A673 (cell line): ENCODE data around the gene A2M. TPM values are rescaled to one million over a fixed set of nuclear protein-coding genes. Genes with fewer than 3 reads are reported as not detected.
A peak's percentile ranks its signal among the peaks of the same experiment; 100 is the strongest.

Experiments
- BruUV-seq: library from RNA; stranded (reverse); fragments of 400-500 nt; replicated peaks from 2 replicates; lab custom pipeline; 2021; lab: Mats Ljungman, UMichigan
- CTCF ChIA-PET: fragments of 300-600 bp; sonication (Branson Sonifier 250); formaldehyde crosslinking; loops from one replicate; lab custom pipeline; 2022; ENCODE audit warnings: antibody characterized with exemption; lab: Charles Lee
- POLR2A ChIA-PET: fragments of 300-600 bp; sonication (Branson Sonifier 250); formaldehyde crosslinking; loops from one replicate; lab custom pipeline; 2022; ENCODE audit warnings: antibody characterized with exemption; ENCODE audit not compliant: low non-redundant PET; lab: Charles Lee
- DNase-seq: peaks from one replicate; pipeline ENCODE4 v3.0.0-alpha.2; 2015; ENCODE audit warnings: low spot score
- H3K27ac ChIP-seq: fragments of 200-600 bp; sonication (generic); 2 replicates; pipeline ENCODE4 v1.5.1; 2016; ENCODE audit warnings: mixed run types, low read depth, mild to moderate bottlenecking, mixed read lengths, antibody characterized with exemption, low read length; ENCODE audit not compliant: poor library complexity, severe bottlenecking
- H3K27me3 ChIP-seq: fragments of 200-600 bp; sonication (generic); replicated peaks from 2 replicates; pipeline ENCODE4 v1.6.1; 2017; ENCODE audit warnings: mixed run types, low read depth, mild to moderate bottlenecking, mixed read lengths, antibody characterized with exemption, low read length; ENCODE audit not compliant: insufficient read depth, poor library complexity
- H3K36me3 ChIP-seq: fragments of 200-600 bp; sonication (generic); 2 replicates; pipeline ENCODE4 v1.6.1; 2016; ENCODE audit warnings: mixed run types, mild to moderate bottlenecking, mixed read lengths, antibody characterized with exemption, low read length; ENCODE audit not compliant: insufficient read depth, poor library complexity, severe bottlenecking
- H3K4me1 ChIP-seq: fragments of 200-600 bp; sonication (generic); 2 replicates; pipeline ENCODE4 v1.6.1; 2017; ENCODE audit warnings: mixed run types, mild to moderate bottlenecking, mixed read lengths, antibody characterized with exemption, low read length; ENCODE audit not compliant: insufficient read depth, poor library complexity, severe bottlenecking
- H3K4me3 ChIP-seq: fragments of 200-600 bp; sonication (generic); 2 replicates; pipeline ENCODE4 v1.5.1; 2016; ENCODE audit warnings: low read depth, mixed run types, mild to moderate bottlenecking, mixed read lengths, low read length; ENCODE audit not compliant: poor library complexity, severe bottlenecking
- H3K9me3 ChIP-seq: fragments of 200-600 bp; sonication (generic); 2 replicates; pipeline ENCODE4 v1.6.1; 2016; ENCODE audit warnings: mixed run types, low read depth, mild to moderate bottlenecking, mixed read lengths, antibody characterized with exemption, low read length; ENCODE audit not compliant: poor library complexity, severe bottlenecking
- CTCF ChIP-seq: fragments of 300-800, 200-600 bp; sonication (generic); conservative IDR thresholded peaks from 2 replicates; pipeline ENCODE4 v1.5.1; 2017; ENCODE audit warnings: low read depth, mild to moderate bottlenecking, antibody characterized with exemption, low read length, moderate library complexity, mixed read lengths
- EZH2 ChIP-seq: fragments of 200-600 bp; sonication (generic); IDR thresholded peaks from 2 replicates; pipeline ENCODE4 v1.6.1; 2017; ENCODE audit warnings: borderline replicate concordance, low read depth, mild to moderate bottlenecking, mixed read lengths, antibody characterized with exemption, low read length; ENCODE audit not compliant: poor library complexity, severe bottlenecking
- intact Hi-C: fragments of 100-400 bp; cut with micrococcal nuclease; formaldehyde crosslinking; loops from one replicate; pipeline ENCODE4 v1.10.0; 2022; ENCODE audit not compliant: unreplicated experiment
- total RNA-seq: library from RNA; stranded (reverse); gene quantifications from 2 replicates; pipeline ENCODE4 v1.2.3, GENCODE V29; 2021

The A2M gene
- total RNA-seq, 1 experiment from 2014 or later = 1.3 TPM

DNA sequence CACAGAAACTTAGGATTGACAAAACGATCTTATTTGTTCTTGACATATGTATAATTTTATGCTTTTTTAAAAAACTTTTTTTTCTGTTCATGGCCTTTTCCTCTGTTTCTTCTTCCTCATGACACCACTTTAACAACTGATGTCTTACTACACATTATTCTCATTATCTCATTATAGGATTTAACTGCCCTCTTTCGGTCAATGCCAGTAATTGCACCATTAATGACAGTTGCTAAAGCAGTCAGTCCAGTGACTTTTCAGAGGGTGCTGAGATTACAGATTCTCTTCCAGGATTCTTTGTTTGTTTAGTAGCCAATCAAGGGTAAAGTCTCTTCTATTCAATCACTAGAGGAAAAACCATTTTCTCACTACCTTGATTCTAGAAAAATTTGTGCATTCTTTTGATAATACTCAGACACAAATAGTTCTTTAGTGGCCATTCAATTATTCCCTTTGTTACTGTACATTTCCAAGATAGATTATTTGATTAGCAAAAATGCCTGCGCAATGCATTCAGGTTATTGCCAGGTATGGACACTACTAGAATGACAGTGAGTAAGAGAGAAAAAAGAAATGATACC lies 76.2 kb downstream of the A2M start:
- Histone ChIP-seq H3K36me3 (no peaks in the 10 kb centered on the region), H3K4me3 (no peak overlapping the region), H3K27ac (no peak overlapping the region), H3K9me3 (no peaks in the 10 kb centered on the region), H3K4me1 (no peaks in the 10 kb centered on the region), H3K27me3 (no peaks in the 10 kb centered on the region)
- intact Hi-C loops = loop anchor here (1.0 to 5.0 kb wide), 2 partner anchors 89 to 357 kb away; no protein-coding TSS in a partner anchor
- DNase-seq = peak; percentile 69
- ChIA-PET POLR2A (no interaction called here), CTCF (interaction anchor here (0.7 kb wide), 3 partner anchors 37 to 382 kb away, joined by 3 to 6 read pairs (median 4); no protein-coding TSS in a partner anchor)
- BruUV-seq = no TSS peak
- TF ChIP-seq EZH2 = no peak
- TF ChIP-seq CTCF = peak; percentile 80

DNA sequence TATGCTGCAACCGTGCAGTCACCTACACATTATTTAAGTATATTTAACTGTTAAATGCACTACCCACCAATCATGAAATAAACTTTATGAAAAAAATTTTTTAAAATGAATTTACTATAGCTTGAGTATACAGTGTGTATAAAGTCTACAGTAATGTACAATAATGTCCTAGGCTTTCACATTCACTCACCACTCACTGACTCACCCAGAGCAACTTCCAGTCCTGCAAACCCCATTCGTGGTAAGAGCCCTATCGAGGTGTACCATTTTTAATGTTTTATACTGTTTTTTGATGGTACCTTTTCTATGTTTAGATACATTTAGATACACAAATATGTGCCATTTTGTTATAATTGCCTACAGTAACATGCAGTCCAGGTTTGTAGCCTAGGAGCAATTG lies 78.3 kb downstream of the A2M start:
- BruUV-seq = no TSS peak
- TF ChIP-seq EZH2 = no peak
- no peak for TF ChIP-seq CTCF
- CTCF ChIA-PET = no interaction called here
- H3K27ac ChIP-seq = no peak overlapping the region
- POLR2A ChIA-PET = no interaction called here
- no peak overlapping the region for H3K4me3 ChIP-seq
- no peaks in the 10 kb centered on the region for H3K27me3 ChIP-seq
- no peaks in the 10 kb centered on the region for H3K36me3 ChIP-seq
- intact Hi-C loops = loop anchor here (5.0 kb wide), 1 partner anchor 355 kb away; no protein-coding TSS in a partner anchor
- H3K4me1 ChIP-seq = no peaks in the 10 kb centered on the region
- DNase-seq = no peak
- no peaks in the 10 kb centered on the region for H3K9me3 ChIP-seq

DNA sequence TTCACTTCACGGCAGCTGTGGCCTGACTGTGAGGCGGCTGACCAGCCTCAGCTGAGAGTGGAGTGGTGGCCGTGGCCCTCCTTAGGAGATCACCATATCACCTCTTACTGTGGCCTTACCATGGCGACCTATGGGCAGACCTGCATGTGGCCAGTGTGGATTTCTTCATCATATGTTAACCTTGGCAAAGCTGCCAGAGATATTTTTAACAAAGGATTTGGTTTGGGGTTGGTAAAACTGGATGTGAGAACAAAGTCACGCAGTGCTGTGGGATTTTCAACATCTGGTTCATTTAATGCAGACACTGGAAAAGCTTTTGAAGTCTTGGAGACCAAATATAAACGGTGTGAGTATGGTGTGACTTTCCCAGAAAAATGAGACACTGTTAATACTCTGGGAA lies 79.5 kb downstream of the A2M start:
- no peak overlapping the region for H3K27ac ChIP-seq
- no peak overlapping the region for H3K4me3 ChIP-seq
- no peak for DNase-seq
- CTCF ChIA-PET = no interaction called here
- H3K4me1 ChIP-seq = no peaks in the 10 kb centered on the region
- TF ChIP-seq EZH2 = no peak
- no peak for TF ChIP-seq CTCF
- no peaks in the 10 kb centered on the region for H3K9me3 ChIP-seq
- no peaks in the 10 kb centered on the region for H3K36me3 ChIP-seq
- no TSS peak for BruUV-seq
- intact Hi-C loops = loop anchor here (5.0 kb wide), 1 partner anchor 354 kb away; no protein-coding TSS in a partner anchor
- no peaks in the 10 kb centered on the region for H3K27me3 ChIP-seq
- POLR2A ChIA-PET = no interaction called here
